GM12874 (cell line): ENCODE measurements around the gene ZRANB3.

Experiments
- CTCF ChIP-seq: IDR thresholded peaks from 2 replicates; pipeline ENCODE4 v1.5.1; 2011; ENCODE audit warnings: low read depth, mild to moderate bottlenecking, control low read depth, low read length, moderate library complexity; ENCODE audit not compliant: insufficient read depth

Gene ZRANB3

GRCh38 chr2:135424849-135425248 lies 106.2 kb downstream of the ZRANB3 start:
- TF ChIP-seq CTCF: no peak

- TF ChIP-seq CTCF: no peak
These were observed 108.1 kb downstream of the ZRANB3 start for GRCh38 chr2:135422898-135423297.

- TF ChIP-seq CTCF: no peak
These were observed 119.4 kb downstream of the ZRANB3 start for GRCh38 chr2:135411646-135412045.

- TF ChIP-seq CTCF: no peak
These were observed 121.6 kb downstream of the ZRANB3 start for GRCh38 chr2:135409436-135409835.

- TF ChIP-seq CTCF: no peak
These were observed 144.0 kb downstream of the ZRANB3 start for GRCh38 chr2:135386993-135387392.

- no peak for TF ChIP-seq CTCF
These were observed 152.4 kb downstream of the ZRANB3 start for GRCh38 chr2:135378591-135378990.

- TF ChIP-seq CTCF: no peak
These were observed 157.3 kb downstream of the ZRANB3 start for GRCh38 chr2:135373702-135374101.

- no peak for TF ChIP-seq CTCF
These were observed 181.1 kb downstream of the ZRANB3 start for GRCh38 chr2:135349941-135350340.
